ENCODE data around the gene MGAT1.

GRCh38 chr5:180736536-180736935 is 66.1 kb downstream of the MGAT1 start:
- TF ChIP-seq POLR2A (IDR thresholded peaks at IDR 0.05) (no peak), CTCF (IDR thresholded peaks at IDR 0.05) (no peak)
